Neural crest cell (in vitro differentiated cells): ENCODE measurements around the gene KCNIP1. TPM values are rescaled to one million over a fixed set of nuclear protein-coding genes. Genes with fewer than 3 reads are reported as not detected.

ENCODE experiments used
- DNase-seq: peaks from one replicate; pipeline ENCODE4 v3.0.0; 2021; ENCODE audit warnings: low read depth, mixed read lengths, low spot score
- H3K27ac Mint-ChIP-seq: one replicate; pipeline ENCODE4 v1.8.0; 2021; ENCODE audit warnings: mild to moderate bottlenecking, mixed read lengths; ENCODE audit not compliant: unreplicated experiment
- H3K27me3 Mint-ChIP-seq: 2 replicates; pipeline ENCODE4 v1.8.0; 2021; ENCODE audit warnings: low read depth, mild to moderate bottlenecking, mixed read lengths
- H3K36me3 Mint-ChIP-seq: 2 replicates; pipeline ENCODE4 v1.8.0; 2021; ENCODE audit warnings: low read depth, mild to moderate bottlenecking, mixed read lengths
- H3K4me1 Mint-ChIP-seq: 2 replicates; pipeline ENCODE4 v1.8.0; 2021; ENCODE audit warnings: mixed read lengths
- H3K4me3 Mint-ChIP-seq: one replicate; pipeline ENCODE4 v1.8.0; 2021; ENCODE audit warnings: mild to moderate bottlenecking, mixed read lengths
- H3K9me3 Mint-ChIP-seq: 2 replicates; pipeline ENCODE4 v1.8.0; 2021; ENCODE audit warnings: mixed read lengths
- total RNA-seq: library from RNA; stranded (reverse); gene quantifications from 2 replicates; pipeline ENCODE4 v1.2.1, GENCODE V29; 2021
- TF ChIP-seq, protein P1 (sequence below): fragments of 200-600 bp; sonication (generic); conservative IDR thresholded peaks from 2 replicates; pipeline ENCODE4 v1.5.0; 2021; ENCODE audit warnings: antibody characterized with exemption, mild to moderate bottlenecking

KCNIP1 gene
- total RNA-seq, 1 donor from 2014 or later = 0.96 TPM

DNA sequence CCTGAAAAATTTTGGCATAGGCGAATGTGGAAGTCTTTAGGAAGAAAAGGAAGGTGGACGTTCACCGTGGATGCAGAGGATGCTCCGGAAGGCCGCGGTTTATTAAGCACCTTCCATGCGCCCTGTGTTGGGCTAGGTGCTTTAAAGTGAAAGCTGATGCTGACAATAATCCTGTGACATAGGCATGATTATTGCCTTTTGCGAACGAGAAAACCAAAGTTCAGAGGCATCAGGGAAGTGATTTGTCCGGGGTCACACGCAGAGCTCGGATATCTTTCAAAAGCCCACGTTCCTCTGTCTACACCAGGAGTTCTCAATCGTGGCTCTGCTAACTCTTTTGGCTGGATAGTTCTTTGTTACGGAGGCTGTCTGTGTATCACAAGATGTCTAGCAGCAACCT, 267.7 kb downstream of the KCNIP1 start:
- TF ChIP-seq, protein P1, sequence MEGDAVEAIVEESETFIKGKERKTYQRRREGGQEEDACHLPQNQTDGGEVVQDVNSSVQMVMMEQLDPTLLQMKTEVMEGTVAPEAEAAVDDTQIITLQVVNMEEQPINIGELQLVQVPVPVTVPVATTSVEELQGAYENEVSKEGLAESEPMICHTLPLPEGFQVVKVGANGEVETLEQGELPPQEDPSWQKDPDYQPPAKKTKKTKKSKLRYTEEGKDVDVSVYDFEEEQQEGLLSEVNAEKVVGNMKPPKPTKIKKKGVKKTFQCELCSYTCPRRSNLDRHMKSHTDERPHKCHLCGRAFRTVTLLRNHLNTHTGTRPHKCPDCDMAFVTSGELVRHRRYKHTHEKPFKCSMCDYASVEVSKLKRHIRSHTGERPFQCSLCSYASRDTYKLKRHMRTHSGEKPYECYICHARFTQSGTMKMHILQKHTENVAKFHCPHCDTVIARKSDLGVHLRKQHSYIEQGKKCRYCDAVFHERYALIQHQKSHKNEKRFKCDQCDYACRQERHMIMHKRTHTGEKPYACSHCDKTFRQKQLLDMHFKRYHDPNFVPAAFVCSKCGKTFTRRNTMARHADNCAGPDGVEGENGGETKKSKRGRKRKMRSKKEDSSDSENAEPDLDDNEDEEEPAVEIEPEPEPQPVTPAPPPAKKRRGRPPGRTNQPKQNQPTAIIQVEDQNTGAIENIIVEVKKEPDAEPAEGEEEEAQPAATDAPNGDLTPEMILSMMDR = no peak
- Mint-ChIP-seq H3K27ac (no peak overlapping the region), H3K4me3 (no peak overlapping the region), H3K9me3 (no peaks in the 10 kb centered on the region), H3K4me1 (no peaks in the 10 kb centered on the region), H3K36me3 (no peaks in the 10 kb centered on the region), H3K27me3 (no peaks in the 10 kb centered on the region)
- DNase-seq = no peak

DNA sequence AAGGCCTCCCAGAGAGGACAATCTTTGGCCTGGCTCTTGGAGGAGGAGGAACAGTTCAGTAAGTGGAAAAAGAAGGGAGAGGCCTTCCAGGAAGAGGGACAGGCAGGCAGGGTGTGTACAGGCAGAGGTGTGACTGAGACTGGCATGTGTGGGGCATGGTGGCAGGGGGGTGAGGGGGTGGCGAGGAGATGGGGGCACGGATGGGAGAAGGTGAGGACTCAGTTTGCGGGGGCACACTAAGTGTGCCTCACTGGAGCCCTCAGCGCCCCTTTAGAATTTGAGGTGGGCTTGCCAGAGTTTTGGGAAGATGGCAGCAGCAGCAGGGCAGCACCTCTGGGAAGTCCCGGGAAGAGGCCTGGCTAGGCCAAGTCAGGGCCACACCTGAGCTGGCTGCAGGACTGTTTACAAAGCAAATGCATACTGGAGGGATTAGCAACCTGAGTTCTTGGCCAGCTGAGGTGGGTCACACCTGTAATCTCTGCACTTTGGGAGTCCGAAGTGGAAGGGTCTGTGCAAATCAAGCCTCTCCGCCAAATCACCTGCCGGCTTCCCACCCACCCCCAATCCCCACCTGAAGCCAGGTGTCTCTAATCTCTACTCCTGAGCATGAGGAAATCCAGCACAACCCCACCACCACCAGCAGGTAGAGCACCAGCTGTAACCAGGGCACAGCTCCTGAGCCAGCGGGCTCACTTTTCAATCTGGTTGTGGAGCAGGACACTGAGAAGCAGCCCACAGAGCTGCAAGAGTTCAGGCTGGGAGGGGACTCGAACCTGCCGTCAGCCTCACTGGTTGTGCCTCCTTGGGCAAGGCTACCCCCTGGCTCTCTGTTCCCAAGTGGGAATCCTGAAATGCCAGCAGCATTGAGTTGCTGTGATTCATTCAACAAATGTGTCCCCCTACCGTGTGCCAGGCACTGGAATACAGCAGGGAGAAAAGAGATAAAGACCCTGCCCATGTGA, 269.5 kb downstream of the KCNIP1 start:
- Mint-ChIP-seq H3K4me1 (no peaks in the 10 kb centered on the region), H3K36me3 (no peaks in the 10 kb centered on the region), H3K27me3 (no peaks in the 10 kb centered on the region), H3K4me3 (no peak overlapping the region), H3K27ac (no peak overlapping the region), H3K9me3 (no peaks in the 10 kb centered on the region)
- TF ChIP-seq, protein P1 = no peak
- no peak for DNase-seq

DNA sequence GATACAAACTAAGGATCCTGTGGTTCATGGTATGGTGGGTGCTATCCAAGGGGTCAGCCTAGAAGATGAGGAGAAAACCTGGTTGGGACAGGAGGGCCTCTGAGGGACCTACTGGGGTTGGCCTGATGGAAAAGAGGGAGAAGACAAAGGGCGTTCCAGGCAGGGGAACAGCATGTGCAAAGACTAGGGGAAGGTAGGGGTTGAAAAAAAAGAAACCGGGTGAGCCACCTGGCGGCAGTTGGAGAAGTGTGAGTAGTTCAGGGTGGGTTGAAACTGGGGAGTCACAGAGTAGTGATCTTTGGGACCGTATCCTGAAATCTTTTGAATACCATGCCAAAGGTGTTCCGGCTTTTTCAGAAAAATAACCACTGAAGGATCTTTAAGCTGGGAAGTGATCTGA, 271.0 kb downstream of the KCNIP1 start:
- no peak for DNase-seq

DNA sequence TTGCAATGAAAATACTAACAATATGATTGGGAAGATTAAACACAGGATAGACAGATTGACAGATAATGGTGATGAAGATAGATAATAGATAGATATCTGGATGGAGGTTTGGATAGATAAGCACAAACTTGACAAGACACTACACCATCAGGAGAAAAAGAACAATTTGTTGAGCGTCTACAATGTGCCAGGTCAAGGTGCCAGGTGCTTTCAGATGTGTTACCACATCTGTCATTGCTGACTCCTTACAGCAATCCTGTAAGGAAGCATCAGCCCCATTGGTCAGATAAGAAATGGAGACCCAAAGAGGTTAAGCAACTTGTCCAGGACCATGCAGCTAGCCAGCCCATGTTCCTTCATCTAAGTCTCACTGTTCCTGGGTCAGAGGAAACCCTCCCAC, 278.1 kb downstream of the KCNIP1 start:
- no peak overlapping the region for H3K4me3 Mint-ChIP-seq
- DNase-seq = no peak

More for the DNA sequence above, 271.0 kb downstream of the KCNIP1 start:
- TF ChIP-seq, protein P1 = no peak
- H3K4me1 Mint-ChIP-seq = no peaks in the 10 kb centered on the region
- H3K27ac Mint-ChIP-seq = no peak overlapping the region
- no peaks in the 10 kb centered on the region for H3K9me3 Mint-ChIP-seq
- H3K36me3 Mint-ChIP-seq = no peaks in the 10 kb centered on the region
- no peak overlapping the region for H3K4me3 Mint-ChIP-seq
- no peaks in the 10 kb centered on the region for H3K27me3 Mint-ChIP-seq

DNA sequence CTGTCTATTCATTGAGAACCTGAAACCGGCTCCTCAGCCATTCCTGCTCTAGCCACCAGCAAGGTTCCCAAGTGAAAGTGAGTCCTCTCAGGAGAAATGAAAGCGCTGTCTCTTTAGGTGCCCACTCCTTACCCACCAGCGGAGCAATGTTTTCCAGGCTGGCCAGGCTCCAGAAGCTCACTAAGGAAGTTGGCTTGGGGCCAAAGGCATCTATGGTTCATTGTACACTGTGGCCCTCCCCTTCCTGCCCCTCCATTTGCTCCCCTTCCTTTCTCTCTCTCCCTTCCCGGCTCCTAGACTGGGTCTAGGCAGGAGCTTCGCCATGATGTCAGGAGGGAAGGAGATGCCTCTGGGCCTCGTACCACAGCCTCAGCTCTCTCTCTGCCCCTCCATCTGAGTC, 278.6 kb downstream of the KCNIP1 start:
- Mint-ChIP-seq H3K4me3 (no peak overlapping the region), H3K9me3 (peaks cover 5% of the 10 kb centered on the region), H3K36me3 (no peaks in the 10 kb centered on the region), H3K27ac (no peak overlapping the region), H3K4me1 (no peaks in the 10 kb centered on the region), H3K27me3 (no peaks in the 10 kb centered on the region)
- TF ChIP-seq, protein P1 = no peak
- DNase-seq = no peak

More for the DNA sequence above, 278.1 kb downstream of the KCNIP1 start:
- Mint-ChIP-seq H3K9me3 (peaks cover 5% of the 10 kb centered on the region), H3K4me1 (no peaks in the 10 kb centered on the region), H3K27me3 (no peaks in the 10 kb centered on the region), H3K27ac (no peak overlapping the region), H3K36me3 (no peaks in the 10 kb centered on the region)
- TF ChIP-seq, protein P1 = no peak
